ENCODE results near the gene CPA5.
"Not testable (repeated sequence)": the region's sequence is repeated elsewhere in the genome, so short reads cannot be mapped to it uniquely, and the experiment has no call there.

CPA5 gene

GRCh38 chr7:130359276-130359857, 14.8 kb downstream of the CPA5 start:
- no peak for DNase-seq (ENCODE audit: low read depth)

- DNase-seq (ENCODE audit: low read depth) = no peak
Measured at GRCh38 chr7:130360518-130360917, 15.9 kb downstream of the CPA5 start.

GRCh38 chr7:130361681-130362080, 17.1 kb downstream of the CPA5 start:
- DNase-seq (ENCODE audit: low read depth) = no peak

- no peak for DNase-seq (ENCODE audit: low read depth)
Measured at GRCh38 chr7:130362251-130362816, 17.7 kb downstream of the CPA5 start.

GRCh38 chr7:130363026-130363847, 18.6 kb downstream of the CPA5 start:
- peak; percentile 82 for DNase-seq (ENCODE audit: low read depth)

DNA sequence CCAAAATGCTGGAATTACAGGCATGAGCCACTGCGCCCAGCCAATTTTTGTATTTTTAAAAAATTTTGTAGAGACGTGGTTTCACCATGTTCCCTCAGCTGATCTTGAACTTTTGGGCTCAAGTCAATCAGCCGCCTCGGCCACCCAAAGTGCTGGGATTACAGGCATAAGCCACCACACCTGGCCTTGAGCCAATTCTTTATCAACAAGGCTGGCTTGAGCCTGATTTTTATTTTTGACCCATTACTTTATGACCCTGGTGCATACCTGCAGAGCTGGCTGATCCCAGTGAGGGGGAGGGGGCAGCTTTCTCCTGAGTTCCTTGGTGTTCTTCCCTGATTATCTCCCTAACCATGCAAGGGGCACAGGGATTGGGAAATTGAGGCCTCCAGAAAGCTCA, 19.8 kb downstream of the CPA5 start:
- no peak for DNase-seq (ENCODE audit: low read depth)

GRCh38 chr7:130365088-130365487, 20.5 kb downstream of the CPA5 start:
- DNase-seq (ENCODE audit: low read depth) = no peak

GRCh38 chr7:130365511-130366441, 21.2 kb downstream of the CPA5 start:
- DNase-seq (ENCODE audit: low read depth) = peak; percentile 18

GRCh38 chr7:130366564-130366963, 21.9 kb downstream of the CPA5 start:
- no peak for DNase-seq (ENCODE audit: low read depth)

DNA sequence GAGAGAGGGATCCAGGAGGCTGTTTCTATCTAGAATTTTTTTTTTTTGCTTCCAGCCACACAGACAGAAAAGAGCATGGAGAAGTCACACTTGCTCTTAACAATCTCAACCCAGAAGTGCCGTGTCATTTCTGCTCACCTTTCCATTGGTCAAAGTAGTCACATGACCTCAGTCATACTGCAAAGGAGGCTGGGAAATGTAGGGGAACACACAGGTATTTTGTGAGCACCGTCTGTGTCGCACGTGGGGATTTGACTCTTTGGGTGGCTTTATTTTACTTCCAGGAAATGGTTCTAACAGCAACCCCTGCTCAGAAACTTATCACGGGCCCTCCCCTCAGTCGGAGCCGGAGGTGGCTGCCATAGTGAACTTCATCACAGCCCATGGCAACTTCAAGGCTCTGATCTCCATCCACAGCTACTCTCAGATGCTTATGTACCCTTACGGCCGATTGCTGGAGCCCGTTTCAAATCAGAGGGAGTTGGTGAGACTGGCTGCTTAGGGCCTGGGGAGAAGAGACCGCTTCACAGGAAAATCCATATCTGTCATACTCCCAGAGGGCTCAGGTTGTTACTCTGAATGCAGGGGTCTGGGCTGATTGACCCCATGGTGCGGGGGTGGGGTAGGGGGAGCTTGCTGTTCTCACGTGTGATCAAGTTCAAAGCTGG, 22.6 kb downstream of the CPA5 start:
- no peak for DNase-seq (ENCODE audit: low read depth)

- DNase-seq (ENCODE audit: low read depth) = no peak
Measured at GRCh38 chr7:130367836-130368746, 23.5 kb downstream of the CPA5 start.

DNA sequence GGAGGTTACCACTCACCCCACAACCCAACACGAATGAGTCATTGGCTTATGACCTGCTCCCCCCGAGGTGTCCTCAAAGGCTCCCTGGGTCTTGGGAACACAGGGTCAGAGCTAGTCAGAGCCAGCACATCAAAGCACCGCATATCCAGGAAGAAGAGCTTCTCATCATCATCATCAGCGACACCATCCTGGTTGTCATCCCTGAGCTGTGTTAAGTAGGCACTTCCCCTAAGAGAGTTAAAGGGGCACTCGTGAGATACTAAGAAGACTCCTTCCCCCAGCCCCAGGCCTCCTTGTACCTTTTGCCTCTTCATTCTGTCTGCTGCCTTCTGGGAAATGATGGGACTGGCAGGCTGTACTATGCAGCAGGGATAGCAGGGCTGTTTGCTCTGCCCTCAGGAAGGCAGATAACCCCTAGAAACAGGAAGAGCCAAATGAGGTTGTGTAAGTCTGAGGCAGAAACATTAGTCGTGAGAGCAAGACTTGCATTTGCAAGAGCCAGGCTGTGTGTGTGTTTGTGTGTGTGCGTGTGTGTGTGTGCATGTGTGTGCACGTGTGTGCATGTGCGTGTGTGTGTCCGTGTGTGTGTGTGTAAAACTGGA, 24.6 kb downstream of the CPA5 start:
- peak; percentile 84 for DNase-seq (ENCODE audit: low read depth)

GRCh38 chr7:130369831-130370550, 25.4 kb downstream of the CPA5 start:
- DNase-seq (ENCODE audit: low read depth) = no peak

DNA sequence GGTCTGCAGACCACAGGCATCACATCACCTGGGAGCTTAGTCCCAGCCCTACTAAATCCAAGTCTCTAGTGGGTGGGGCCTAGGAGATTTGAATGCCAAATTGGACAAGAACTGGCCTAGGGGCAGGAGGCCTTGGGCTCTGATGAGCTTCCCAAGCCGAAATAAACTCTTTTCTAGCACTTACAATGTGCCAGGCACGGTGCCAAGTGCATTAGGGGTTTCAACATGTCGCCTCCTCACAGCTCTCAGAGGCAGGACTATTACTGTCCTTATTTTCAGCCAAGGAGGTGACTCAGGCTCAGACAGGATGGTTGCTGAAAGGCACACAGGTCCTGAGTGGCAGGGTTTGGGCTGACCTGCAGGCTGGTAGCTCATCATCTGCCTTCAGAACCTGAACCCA, 26.4 kb downstream of the CPA5 start:
- peak; percentile 61 for DNase-seq (ENCODE audit: low read depth)

DNA sequence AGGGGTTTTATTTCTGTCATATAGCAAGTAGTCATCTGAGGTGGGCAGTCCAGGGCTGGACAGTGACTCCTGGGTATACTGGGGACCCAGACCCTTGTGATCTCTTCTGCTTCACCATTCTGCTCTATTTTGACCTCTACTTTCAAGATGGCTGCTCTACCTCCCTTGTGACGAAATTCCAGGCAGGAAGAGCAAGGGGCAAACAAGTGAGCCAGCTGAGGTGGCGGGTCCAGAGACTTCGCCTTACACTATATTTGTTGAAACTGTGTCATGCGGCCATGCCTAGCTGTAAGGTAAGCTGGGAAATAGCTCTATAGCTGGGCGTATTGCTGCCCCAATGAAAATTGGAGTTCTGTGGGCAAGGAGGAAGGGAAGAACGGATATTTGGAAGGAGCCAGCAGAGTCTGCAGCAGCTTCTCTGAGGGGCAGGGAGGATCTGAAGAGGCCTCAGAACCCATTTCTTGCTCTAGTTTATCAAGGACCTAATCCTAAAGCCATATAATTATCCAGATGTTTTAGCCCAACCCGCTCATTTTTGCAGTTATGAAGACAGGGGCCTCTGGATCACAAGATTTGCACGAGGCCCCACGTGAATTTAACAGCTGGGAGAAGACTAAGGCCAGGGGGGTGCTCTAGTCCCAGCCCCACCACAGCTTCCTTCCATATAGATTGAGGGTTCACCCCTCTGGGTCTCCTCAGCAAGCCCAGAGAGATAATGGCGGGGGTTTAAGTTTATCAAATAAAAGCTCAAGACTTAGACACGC, 28.0 kb downstream of the CPA5 start:
- no peak for DNase-seq (ENCODE audit: low read depth)

GRCh38 chr7:130374507-130374906, 29.9 kb downstream of the CPA5 start:
- DNase-seq (ENCODE audit: low read depth) = no peak

DNA sequence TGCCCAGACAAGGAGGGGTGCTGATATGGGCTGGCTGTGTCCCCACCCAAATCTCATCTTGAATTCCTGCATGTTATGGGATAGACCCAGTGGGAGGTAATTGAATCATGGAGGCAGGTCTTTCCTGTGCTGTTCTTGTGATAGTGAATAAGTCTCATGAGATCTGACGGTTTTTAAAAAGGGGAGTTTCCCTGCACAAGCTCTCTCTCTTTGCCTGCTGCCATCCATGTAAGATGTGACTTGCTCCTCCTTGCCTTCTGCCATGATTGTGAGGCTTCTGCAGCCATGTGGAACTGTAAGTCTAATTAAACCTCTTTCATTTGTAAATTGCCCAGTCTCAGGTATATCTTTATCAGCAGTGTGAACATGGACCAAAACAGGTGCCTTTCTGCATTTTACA, 31.8 kb downstream of the CPA5 start:
- DNase-seq (ENCODE audit: low read depth) = not testable (repeated sequence)

DNA sequence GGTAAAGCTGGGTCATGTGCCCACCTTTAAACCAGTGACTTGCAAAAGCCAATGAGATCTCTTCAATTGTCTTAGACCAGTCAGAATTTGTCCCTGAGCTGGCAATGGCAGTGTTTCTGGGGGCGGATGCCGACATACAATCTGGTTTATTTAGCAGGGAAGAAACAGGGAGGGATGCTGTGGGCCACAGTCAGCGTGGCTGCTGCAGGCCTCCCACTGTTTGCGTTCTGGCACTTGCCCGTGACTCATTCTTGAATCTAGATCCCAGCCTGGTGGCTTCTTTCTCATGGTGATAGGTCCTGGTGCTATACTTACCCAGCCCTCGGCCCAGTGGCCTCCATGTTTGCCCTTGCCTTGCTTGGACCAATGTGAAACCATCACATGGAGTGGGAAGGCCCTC, 32.6 kb downstream of the CPA5 start:
- no peak for DNase-seq (ENCODE audit: low read depth)

DNA sequence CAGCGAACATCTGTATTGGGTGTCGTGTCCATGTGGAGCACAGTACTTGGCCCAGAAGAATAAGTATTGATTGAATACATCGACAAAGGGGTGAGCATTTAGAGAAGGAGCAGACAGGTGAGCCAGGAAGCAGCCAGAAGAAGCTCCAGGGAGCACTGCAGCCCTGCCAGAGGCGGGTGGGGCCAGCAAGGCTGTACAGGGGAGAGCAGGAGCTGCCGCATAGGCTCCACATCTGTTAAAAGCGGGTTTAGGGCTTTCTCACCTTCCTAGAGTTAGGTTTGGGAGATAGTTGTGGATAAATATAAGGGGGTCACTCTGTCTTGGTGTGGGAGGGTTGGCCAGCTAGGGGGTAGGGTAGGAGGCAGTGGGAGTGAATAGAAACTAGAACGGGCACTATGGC, 34.4 kb downstream of the CPA5 start:
- no peak for DNase-seq (ENCODE audit: low read depth)
